ENCODE measurements around the gene GGT5.
"Not testable (repeated sequence)": the region's sequence is repeated elsewhere in the genome, so short reads cannot be mapped to it uniquely, and the experiment has no call there.

GGT5 gene

DNA sequence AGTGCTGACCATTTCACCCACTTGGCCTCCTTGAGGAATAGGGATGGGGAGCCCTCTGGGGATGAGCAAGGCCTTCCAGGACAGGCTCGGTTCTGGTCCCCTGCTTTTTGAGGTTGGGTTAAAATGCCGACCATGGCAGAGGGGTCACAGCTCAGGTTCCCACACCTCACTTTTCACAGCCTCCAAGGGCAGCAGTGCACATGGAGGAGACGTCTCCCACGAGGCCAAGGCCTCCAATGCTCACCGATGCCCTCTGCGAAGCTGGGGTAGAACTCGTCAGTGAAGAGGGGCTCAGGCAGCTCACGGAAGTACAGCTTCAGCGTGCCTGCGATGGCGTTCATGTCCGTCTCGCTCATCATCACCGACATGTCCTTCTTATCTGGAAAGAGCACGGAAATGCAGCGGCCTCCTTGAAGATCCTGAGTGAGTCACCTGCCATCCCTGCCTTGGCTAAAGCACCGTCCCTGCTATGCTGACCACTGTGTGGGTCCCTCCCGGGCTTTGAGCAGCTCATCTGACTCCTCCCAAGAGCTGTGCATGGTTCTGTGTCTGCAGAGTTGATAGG is 17.4 kb upstream of the GGT5 start:
- DNase-seq, result peak in 1 of 6 experiments; percentile 6

DNA sequence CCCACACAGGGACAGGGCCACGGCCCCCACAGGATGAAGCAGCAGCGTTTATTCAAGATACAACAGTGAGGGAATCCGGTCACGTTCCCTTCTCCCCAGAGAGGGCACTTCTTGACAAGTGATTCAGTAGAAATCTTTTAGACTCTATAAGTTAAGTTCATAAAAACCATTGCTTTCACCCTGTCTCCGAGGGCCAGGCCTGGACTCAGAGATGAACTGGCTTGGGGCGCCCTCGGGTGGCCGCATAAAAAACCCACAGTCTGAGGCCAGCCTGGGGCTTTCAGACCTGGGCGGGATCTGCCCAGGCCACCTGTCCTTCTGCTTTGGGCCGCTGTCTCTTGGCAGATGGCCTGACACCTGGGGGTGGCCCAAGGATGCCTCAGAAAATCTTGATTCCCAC is 14.6 kb upstream of the GGT5 start:
- peak; percentile 31 to 46 (median 43) for DNase-seq

DNA sequence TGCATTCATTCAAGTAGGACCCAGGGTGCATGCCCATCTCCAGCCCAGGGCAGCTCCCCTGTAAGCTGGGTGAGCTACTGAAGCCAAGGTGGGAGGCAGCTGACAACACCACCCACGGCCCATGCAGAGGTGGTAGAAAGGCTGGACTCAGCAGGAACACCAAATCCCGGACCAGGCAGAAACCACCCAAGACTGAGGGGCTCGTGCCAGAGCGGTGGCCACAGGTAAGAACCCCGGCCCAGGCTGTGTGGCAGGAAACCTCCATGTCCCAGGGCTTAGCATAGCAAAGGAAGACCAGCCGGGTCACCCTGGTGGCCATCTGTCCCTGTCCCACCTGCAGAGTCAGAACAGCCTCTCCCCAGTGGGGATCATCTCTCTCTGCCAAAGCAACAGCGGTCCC is 11.9 kb upstream of the GGT5 start:
- DNase-seq, result not testable (repeated sequence)

DNA sequence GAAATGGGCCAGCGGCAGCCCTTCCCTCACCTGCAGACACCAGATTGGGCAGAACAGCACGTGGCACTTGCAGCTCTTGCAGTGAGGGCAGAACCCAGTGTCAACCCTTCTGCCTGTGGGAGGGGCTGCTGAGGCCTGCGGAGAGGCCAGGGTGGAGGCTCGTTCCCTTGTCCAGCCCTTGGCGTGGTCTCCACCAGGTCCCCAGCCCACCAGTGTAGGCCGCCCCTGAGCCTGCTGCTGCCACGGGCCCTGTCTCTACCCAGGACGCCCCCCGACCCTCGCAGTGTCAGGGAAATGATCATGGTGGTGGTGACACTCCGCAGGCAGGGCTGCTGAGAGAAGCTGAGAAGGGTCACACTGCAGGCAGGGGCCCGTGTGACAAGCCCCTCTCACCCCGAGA is 11.3 kb upstream of the GGT5 start:
- not testable (repeated sequence) for DNase-seq

DNA sequence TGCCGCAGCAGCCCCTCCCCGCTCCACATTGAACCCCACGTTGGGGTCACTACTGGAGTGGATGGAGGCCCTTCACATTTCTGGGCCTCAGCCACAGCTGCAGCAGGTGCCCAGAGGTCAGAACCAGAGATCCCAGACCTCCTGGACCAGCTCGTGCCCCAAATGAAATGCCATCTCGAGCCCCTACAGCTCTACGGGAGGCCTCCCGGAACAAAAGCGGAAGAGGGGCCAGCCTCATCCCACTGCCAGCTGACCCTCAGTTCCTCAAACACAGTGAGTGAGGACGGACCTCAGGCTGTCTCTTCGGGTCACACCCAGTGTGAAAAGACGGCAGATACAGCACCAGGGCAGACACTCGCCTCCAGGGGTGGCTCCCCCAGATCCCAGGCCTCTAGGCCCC is 8.2 kb upstream of the GGT5 start:
- not testable (repeated sequence) for DNase-seq

DNA sequence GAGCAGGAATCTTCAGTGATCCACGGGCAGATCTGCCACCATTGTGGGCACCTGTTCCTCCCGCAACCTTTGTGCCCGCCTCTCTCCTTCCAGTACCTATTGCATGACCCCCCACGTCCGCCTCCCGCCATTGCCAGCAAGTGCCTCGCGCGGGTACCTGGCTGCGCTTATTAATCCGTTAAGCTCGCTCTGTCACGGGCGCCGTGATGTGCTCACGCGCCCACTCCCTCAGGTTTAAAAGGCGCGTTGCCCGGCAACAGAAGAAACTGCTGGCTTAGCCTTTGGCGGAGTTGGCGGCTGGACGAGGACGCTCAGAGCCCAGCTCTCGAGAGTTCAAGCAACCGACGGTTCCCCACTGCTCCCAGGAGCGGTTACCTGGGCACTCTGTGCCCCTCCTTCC is 6.4 kb upstream of the GGT5 start:
- DNase-seq, result not testable (repeated sequence)

DNA sequence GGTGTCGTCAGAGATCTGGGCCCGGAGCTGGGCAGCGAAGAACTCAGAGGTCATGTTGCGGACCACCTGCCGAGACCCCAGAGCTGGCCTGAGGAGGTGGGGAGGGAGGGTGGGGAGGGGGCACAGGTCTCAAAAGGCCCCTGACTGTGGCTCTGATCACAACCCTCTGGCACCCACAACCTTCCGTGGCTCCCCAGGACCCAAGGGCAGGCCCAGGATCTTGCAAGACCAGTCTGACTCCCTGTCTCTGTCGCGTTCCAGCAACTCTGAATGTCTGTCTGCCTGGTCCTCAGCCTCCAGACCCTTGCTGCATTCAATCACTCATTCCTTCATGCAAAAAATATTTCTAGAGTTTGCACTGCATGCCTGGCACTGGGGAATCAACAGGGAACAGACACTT is 4.5 kb upstream of the GGT5 start:
- DNase-seq, result not testable (repeated sequence)

DNA sequence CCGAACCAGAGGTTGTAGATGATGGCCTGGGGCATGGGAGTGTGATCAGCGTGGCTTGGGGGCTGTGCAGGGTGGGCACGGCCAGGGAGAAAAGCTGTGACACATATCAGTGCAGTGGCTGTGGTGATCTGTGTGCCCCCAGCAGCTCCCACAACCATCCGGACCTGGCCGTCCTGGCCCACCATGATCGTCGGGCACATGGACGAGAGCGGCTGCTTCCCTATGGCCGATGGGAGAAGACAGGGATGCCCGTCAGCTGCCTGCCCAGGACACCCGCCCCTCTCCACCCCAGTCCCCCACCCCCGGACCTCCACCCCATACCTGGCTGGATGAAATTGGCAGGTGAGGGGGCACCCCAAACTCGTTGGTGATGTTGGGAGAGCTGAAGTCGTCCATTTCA is 3.7 kb upstream of the GGT5 start:
- not testable (repeated sequence) for DNase-seq

DNA sequence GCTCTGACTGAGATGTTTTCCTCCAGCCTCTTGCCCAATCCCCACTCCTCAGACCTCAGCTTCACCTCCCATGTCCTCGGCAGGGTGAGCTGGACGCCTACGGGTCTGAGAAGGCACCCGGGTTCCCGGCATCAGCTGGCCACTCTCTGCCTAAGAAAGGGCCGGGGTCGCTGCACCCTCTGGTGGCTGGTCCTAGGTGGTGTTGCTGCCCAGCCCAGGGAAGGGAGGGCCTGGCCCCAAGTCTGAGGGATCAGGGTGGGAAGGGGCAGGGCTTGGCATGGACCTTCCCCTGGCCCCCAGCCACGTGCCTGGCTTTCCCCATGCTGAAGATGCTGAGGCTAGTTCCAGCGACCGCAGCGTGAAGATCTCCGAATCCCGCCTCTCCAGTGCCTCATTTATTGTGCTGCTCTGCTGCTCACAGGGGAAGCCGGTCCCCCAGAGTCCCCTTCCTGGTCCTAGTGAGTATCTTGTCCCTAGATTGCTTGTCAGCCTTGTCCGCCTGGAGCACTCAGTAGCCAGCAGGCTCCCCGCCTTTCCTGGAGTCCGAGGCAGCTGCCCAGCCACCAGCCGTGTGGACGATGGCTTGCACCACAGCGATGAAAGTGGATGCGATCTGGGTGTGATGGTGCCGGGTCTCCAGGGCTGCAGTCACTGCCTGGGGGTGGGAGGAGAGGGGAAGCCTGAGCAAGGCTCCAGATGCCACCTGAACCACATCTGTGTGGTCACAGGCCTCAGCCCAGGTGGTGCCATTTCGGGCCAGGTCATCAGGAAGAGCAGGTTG is 2.9 kb upstream of the GGT5 start:
- peak in 5 of 6 experiments; percentile 11 to 46 (median 24) for DNase-seq

DNA sequence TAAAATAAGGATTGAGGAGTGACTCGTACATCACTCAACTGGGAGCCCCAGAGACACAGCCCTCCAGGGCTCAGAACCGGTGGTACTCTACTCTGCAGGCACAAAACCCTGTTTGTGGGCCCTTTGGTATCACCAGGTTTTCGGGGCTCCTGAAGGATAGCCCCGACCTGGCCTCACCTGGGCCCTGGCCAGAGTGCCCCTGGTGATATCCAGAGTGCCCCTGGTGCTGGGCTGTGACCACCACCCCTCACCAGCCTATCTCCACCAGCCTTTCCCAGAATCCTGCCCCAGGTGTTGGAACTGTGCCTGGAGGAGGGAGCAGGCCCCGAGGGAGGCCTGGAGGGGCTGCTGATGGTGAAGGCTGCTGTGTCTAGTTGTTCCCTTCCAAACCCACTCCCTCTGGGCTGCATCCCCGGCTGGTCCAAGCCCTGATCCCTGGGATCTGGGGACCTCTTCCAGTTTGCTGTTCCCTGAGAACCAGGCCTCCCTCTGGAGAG is 2.2 kb upstream of the GGT5 start:
- DNase-seq, result no peak

DNA sequence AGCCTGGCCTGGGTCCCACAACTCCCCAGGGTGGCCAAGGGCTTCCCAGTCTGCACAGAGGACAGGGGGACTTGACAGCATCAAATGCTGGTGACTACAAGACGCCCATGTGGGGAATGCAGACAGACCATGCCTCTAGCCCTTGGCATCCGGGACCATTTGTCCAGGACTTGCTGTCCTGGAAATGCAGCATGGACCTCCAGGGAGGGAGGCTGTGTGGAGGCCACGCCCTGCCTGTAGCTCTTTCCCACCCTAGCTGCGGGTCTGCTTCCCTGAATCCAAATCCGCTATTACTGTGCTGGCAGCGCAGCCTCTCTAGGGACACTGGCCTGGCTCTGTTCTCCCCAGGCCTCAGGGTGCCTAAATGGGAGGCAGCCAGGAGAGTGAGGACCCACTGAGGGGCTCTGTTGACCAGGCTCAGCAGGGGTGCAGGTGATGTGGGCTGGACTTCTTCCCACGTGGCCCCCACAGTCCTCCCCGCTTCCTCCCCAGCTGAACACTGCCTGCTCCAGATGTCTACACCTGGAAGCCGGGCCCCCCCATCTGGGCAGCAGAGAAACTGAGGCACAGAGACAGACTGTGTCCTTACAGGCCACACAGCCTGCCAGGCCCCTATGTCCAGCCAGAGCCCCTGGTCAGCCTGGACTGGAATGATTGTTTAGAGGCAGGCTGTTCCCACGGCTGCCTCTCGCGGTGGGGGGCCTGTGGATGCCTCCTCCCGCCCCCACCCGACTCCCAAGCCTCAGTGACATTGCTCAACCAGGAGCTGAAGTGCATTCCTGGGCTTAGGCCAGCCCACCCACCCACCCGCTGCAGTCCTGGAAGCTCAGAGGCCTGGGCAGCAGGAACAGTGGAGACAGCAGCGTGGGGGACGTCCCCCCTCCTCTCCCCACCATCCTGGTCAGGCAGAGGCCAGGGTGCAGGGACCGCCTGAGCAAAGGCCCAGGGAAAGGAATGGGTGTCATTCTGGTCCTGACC is 991 bp upstream of the GGT5 start:
- not testable (repeated sequence) for DNase-seq

DNA sequence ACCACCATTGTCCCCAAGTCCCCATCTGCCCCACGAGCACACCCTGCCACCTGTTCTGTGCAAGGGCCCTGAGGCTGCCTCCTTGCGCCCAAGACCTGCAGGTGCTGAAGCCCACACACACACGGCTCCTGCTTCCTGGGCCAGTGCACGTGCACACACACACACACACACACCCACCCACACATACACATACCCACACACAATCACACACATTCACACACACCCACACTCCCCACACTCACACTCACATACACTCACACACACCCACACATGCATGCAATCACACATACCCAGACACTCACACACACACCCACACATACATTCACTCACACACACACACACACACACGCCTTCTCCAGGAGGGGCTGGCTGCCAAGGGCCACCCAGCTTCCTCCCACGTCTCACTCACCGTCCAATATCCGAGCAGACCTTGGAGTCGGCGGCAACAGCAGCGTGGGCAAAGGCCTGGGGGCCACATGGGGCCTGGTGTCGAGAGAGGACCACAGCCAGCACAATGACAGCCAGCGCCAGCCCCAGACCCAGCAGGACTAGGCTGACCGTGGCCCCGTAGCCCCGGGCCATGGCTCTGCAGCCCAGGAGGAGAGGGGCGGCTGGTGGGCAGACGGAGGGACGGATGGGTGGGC is 616 bp downstream of the GGT5 start:
- no peak for DNase-seq

DNA sequence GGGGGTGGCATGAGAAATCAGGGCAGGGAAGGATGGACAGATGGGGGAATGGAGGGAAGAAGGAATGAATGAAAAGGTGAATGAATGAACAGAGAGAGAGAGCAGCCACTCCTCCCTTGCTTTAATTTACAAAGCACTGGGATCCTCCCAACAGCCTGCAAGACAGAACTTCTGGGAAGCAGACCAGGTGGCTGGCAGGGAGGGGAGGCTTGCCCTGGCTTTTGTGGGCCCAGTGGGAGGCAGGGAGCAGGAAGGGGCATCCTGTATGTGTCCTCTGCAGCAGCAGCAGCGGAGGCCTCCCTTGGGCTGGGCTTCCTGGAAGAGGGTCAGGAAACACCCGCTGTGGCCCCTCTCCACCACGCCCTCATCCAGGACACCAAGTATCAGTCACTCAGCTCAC is 1.5 kb downstream of the GGT5 start:
- DNase-seq, result not testable (repeated sequence)

DNA sequence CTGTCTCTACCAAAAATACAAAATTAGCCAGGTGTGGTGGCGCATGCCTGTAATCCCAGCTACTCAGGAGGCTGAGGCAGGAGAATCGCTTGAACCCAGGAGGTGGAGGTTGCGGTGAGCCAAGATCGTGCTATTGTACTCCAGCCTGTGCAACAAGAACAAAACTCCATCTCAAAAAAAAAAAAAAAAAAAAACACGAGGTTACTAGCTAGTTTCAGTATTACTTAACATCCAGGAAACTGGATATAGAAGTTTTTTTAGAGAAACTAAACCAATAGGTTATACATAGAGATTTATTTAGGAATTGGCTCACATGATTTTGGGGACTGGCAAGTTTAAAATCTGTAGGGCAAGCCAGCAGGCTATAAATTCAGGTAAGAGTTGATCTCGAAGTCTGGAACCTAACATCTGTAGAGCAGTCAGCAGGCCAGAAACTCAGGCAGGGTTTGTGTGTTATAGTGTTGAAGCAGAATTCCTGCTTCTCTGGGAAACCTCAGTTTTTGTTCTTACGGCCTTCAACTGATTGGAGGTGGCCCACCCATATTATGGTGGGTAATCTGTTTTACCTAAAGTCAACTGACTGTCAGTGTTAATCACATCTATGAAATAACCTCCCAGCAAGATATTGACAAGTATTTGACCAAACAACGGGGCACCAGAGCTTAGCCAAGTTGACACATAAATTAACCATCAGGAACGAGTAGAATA is 3.7 kb downstream of the GGT5 start:
- DNase-seq, result peak in 1 of 6 experiments; percentile 24

DNA sequence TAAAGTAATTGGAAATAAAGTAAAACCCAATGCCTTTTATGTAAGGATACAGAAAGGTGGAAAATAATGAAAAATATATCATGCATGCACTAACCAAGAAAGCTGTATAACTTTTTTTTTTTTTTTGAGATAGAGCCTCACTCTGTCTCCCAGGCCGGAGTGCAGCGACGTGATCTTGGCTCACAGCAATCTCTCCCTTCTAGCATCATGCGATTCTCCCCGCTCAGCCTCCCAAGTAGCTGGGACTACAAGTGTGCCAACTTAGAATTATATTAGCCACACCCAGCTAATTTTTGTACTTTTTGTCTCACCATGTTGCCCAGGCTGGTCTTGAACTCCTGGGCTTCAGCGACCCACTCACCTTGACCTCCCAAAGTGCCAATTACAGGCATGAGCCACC is 4.5 kb downstream of the GGT5 start:
- DNase-seq, result no peak

DNA sequence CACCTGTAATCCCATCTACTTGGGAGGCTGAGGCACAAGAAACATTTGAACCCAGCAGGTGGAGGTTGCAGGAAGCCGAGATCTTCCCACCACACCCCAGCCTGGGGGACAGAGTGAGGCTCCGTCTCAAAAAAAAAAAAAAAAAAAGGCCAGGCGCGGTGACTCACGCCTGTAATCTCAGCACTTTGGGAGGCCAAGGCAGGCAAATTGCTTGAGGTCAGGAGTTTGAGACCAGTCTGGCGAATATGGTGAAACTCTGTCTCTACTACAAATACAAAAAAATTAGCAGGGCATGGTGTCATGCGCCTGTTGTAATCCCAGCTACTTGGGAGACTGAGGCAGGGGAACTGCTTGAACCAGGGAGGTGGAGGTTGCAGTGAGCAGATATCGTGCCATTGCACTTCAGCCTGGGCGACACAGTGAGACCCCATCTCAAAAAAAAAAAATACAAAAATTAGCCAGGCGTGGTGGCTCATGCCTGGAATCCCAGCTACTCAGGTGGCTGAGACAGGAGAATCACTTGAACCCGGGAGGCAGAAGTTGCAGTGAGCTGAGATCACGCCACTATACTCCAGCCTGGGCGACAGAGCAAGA is 6.7 kb downstream of the GGT5 start:
- DNase-seq, result not testable (repeated sequence)

DNA sequence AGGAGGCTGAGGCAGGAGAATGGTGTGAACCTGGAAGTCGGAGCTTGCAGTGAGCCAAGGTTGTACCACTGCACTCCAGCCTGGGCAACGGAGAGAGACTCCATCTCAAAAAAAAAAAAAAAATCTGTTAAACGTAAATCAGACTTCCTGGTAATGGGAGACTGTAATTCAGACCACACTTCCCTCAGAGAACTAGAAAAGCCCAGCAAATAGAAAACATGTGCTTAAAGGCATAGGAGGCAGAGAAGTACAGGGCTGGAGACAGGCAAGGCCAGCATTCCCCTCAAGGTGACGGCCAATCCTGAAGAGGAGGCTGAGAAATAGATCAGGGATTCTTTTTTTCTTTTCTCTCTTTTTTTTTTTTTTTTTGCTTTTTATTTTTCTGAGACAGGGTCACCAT is 8.2 kb downstream of the GGT5 start:
- DNase-seq, result no peak

DNA sequence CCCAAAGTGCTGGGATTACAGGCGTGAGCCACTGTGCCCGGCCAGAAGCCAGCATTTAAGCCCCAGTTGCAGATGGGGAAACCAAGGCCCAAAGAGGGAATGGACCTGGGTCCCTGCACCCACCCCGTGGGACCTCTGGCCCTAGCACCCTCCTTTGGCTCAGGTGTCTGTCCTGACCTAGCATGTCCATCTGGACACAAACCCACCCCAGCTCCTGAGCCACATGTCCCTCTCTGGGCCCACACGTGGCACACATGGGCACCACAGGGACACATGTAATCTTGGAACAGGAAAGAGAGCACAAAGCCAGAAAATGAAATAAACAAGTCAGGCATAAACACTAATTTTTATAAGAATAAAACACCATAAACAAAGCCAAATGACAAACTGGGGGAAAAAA is 9.6 kb downstream of the GGT5 start:
- no peak for DNase-seq

DNA sequence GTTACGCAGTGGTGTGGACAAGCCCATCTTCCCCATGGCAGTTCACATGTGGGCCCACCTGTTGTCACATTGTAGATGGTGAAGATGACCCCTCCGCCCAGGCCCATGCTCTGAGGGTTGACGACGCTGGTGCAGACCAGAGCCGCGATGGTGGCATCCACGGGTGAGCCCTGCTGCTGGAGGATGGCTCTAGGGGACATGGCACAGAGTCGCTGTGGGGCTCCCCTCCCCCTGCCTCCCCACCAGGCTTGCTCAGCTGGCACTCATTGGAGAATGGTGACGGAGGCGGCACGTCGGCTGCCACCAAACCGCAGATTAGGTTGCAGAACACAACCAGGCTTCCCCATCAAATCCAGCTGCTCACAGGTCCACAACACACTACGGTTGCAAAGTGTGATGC is 11.1 kb downstream of the GGT5 start:
- DNase-seq, result no peak

DNA sequence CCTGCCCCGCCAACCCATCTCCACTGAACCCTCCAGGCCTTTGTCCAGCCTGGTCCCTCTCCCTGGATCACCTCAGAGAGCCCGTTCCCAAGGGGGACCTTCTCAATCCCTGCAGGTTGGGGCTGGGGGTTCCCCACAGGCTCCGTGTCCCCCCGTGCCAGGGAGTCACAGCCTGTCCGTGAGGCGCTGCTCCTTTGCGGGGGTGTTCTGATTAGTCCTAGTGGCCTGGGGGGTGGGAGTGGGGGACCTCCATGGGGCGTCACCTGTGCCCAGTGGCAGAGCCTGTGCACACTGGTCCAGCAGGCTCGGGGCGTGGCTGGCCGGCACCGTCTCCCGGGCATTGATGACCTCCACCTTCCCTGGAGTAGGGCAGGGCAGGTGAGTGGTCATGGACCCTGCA is 11.6 kb downstream of the GGT5 start:
- no peak for DNase-seq

DNA sequence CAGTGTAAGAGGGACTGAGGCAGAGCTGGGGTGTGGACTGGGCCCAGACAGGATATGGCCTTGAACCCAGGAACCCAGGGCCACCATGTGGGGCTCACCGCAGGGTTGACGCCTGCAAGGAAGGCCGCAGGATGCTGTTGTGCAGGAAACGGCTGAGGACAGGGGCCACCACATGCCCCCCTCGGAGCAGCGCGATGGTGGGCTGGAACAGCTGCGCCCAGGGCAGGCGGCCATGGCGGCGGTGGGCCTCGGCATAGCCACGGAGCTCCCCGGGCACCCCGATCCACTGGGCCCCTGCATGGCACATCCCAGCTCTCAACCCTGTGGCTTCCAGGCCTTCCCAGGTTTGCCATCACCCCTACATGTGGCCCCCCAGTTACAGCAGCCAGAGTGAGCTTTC is 12.2 kb downstream of the GGT5 start:
- DNase-seq, result no peak

DNA sequence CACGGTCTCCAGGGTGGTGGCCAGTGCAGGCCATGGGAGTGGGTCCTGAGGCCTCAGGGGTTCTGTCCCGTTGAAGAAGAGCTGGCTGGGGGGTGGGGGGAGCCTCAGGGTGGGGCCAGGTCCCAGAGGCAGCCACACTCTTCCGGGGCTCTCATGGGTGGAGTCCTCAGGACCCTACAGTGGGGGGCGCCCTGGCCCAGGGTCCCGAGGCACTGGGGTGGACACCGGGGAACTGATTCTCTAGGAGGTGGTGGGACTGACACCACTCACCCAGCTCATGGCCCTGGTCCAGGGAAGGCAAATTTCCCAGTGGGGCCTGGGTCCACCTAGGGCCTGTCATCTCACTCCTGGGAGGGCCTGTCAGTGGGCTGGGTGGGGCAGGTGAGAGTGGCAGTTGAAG is 12.8 kb downstream of the GGT5 start:
- no peak for DNase-seq

Measured in stimulated activated naive CD4-positive, alpha-beta T cell (primary cell).